Astrocyte of the hippocampus (primary cell): Measurements from ENCODE around the gene MEA1.

Experiments
- DNase-seq: peaks from one replicate; pipeline ENCODE4 v3.0.0; 2011; ENCODE audit warnings: low read depth, low spot score

MEA1 gene

GRCh38 chr6:43038727-43039126, 25.0 kb upstream of the MEA1 start:
- no peak for DNase-seq

- DNase-seq, result no peak
These were observed 24.0 kb upstream of the MEA1 start for GRCh38 chr6:43037706-43038105.

- DNase-seq, result peak; percentile 26
These were observed 23.5 kb upstream of the MEA1 start for GRCh38 chr6:43037197-43037596.

GRCh38 chr6:43036712-43037111, 23.0 kb upstream of the MEA1 start:
- DNase-seq, result no peak

GRCh38 chr6:43035495-43036194, 21.9 kb upstream of the MEA1 start:
- no peak for DNase-seq

GRCh38 chr6:43034190-43034525, 20.4 kb upstream of the MEA1 start:
- no peak for DNase-seq

- DNase-seq, result no peak
These were observed 19.9 kb upstream of the MEA1 start for GRCh38 chr6:43033496-43034189.

- DNase-seq, result no peak
These were observed 18.6 kb upstream of the MEA1 start for GRCh38 chr6:43032326-43032725.

GRCh38 chr6:43029120-43029519, 15.4 kb upstream of the MEA1 start:
- no peak for DNase-seq

GRCh38 chr6:43026365-43026764, 12.6 kb upstream of the MEA1 start:
- no peak for DNase-seq

- DNase-seq, result no peak
These were observed 10.7 kb upstream of the MEA1 start for GRCh38 chr6:43024436-43024835.

GRCh38 chr6:43021270-43022047, 7.7 kb upstream of the MEA1 start, which contains the start of gene RRP36:
Gene RRP36 (plus strand): TSS chr6:43021623. CDS start chr6:43021655, 32 bp downstream.
- DNase-seq, result peak; percentile 89

GRCh38 chr6:43020847-43021246, 7.1 kb upstream of the MEA1 start:
- no peak for DNase-seq

- no peak for DNase-seq
These were observed 6.4 kb upstream of the MEA1 start for GRCh38 chr6:43020052-43020705.

- DNase-seq, result no peak
These were observed 5.4 kb upstream of the MEA1 start for GRCh38 chr6:43019152-43019551.

- no peak for DNase-seq
These were observed 3.2 kb upstream of the MEA1 start for GRCh38 chr6:43016943-43017334.

GRCh38 chr6:43016176-43016942, 2.6 kb upstream of the MEA1 start:
- DNase-seq, result no peak

- peak; percentile 67 for DNase-seq
These were observed 726 bp upstream of the MEA1 start for GRCh38 chr6:43014434-43014909.

- DNase-seq, result peak; percentile 22
These were observed 476 bp downstream of the MEA1 start for GRCh38 chr6:43013097-43013842.

- DNase-seq, result no peak
These were observed 1.4 kb downstream of the MEA1 start for GRCh38 chr6:43012364-43012763.
